ENCODE measurements around the gene USP11.

GRCh38 chrX:47187106-47187677, 45.6 kb upstream of the USP11 start:
- no peak for TF ChIP-seq EZH2 (IDR thresholded peaks at IDR 0.05; ENCODE audit: borderline replicate concordance, low read depth, low read length, poor library complexity, severe bottlenecking)
- TF ChIP-seq, protein P1, sequence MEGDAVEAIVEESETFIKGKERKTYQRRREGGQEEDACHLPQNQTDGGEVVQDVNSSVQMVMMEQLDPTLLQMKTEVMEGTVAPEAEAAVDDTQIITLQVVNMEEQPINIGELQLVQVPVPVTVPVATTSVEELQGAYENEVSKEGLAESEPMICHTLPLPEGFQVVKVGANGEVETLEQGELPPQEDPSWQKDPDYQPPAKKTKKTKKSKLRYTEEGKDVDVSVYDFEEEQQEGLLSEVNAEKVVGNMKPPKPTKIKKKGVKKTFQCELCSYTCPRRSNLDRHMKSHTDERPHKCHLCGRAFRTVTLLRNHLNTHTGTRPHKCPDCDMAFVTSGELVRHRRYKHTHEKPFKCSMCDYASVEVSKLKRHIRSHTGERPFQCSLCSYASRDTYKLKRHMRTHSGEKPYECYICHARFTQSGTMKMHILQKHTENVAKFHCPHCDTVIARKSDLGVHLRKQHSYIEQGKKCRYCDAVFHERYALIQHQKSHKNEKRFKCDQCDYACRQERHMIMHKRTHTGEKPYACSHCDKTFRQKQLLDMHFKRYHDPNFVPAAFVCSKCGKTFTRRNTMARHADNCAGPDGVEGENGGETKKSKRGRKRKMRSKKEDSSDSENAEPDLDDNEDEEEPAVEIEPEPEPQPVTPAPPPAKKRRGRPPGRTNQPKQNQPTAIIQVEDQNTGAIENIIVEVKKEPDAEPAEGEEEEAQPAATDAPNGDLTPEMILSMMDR (conservative IDR thresholded peaks at IDR 0.05; ENCODE audit: low read depth, low read length), result no peak

All from A673 (cell line).